ENCODE measurements around the gene SNX4.

DNA sequence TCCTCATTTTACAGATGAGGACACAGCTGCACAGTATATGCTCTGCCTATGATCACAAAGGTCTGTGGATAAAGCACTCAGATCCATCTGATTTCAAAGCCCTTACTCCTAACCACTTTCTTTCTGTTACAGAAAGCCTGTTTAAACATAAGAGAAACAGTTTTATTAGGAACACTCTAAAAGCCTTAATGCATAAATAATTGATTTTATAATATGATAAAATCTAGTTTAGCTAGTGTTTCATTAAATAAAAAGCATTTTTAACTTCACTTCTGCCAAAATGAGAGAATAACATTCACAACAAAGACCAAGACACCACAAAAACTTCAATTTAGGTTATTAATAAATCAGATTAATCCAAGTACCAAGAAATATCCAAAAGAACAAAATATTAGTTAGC lies 21.4 kb downstream of the SNX4 start:
- TF ChIP-seq EZH2 (IDR thresholded peaks at IDR 0.05; ENCODE audit: low read length) = no peak
- TF ChIP-seq, protein P1, sequence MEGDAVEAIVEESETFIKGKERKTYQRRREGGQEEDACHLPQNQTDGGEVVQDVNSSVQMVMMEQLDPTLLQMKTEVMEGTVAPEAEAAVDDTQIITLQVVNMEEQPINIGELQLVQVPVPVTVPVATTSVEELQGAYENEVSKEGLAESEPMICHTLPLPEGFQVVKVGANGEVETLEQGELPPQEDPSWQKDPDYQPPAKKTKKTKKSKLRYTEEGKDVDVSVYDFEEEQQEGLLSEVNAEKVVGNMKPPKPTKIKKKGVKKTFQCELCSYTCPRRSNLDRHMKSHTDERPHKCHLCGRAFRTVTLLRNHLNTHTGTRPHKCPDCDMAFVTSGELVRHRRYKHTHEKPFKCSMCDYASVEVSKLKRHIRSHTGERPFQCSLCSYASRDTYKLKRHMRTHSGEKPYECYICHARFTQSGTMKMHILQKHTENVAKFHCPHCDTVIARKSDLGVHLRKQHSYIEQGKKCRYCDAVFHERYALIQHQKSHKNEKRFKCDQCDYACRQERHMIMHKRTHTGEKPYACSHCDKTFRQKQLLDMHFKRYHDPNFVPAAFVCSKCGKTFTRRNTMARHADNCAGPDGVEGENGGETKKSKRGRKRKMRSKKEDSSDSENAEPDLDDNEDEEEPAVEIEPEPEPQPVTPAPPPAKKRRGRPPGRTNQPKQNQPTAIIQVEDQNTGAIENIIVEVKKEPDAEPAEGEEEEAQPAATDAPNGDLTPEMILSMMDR (optimal IDR thresholded peaks at IDR 0.05 in 1 of 3, IDR thresholded peaks at IDR 0.05 in 1 of 3, conservative IDR thresholded peaks at IDR 0.05 in 1 of 3; ENCODE audit: extremely low read depth in 1 of 3, insufficient read depth in 2 of 3, low read length in 3 of 3) = no peak
